GM19043 (cell line): ENCODE results near the gene LPGAT1.
A peak's percentile ranks its signal among the peaks of the same experiment; 100 is the strongest.

Experiments
- ATAC-seq: cut with Tn5 transposase; IDR thresholded peaks from one replicate; pipeline ENCODE4 v1.9.1; 2021; ENCODE audit warnings: low read depth; ENCODE audit not compliant: unreplicated experiment

The LPGAT1 gene

DNA sequence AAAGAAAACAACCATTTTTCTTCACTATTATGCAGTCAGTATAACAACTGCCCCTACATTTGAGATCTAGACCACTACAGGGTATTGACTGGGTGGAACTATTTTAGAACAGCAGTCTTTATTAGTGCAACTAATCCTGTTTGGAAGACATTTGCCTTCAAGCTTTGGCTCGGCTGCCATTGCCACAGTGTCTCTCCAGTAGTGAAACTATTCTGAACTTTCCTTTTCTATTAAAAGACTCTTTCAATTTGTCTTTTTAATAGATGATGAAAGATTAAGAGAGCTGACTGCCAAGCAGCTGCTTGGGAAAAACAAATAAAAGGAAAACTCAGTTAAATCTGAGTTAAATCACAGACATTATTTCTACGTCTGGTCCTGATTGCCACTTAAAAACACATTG is 49.3 kb downstream of the LPGAT1 start:
- ATAC-seq, result no peak

- ATAC-seq, result no peak
Measured at GRCh38 chr1:211775170-211775569, 55.4 kb downstream of the LPGAT1 start.

DNA sequence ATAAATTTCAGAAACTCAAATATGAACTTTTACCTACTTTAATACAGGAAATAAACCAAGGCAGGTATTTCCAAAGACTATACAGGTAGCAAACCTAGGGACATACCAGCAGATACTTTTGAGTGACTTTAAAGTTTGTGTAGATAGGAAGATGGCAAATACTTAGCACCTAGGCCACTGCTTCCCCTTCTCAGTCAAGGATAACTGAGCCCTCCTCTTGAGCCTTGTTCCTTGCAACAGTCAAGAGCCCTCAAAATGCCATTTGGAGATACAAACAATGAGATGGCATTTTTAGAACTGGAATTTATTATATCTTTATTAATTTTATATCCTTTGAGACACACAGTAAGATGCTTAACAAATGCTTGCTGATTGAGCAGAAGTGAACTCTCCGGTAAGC is 65.9 kb downstream of the LPGAT1 start:
- no peak for ATAC-seq

DNA sequence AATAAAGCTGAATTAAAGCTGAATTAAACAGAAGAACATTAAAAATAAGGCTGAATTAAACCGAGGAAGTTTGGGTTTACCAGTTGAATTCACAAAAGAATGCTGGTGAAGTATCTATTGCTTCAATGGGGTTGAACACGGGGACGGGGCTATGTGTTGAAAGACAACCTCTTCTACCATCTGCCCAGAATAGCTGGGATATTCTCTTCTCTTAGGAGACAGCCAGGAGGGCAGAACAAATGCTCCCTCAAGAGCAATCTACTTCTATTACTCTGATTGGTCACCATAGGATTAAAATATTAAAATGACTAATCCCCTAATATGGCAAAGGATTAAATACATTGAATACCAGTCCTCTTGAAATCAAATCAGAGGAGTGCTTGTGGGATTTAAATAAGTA is 68.4 kb downstream of the LPGAT1 start:
- no peak for ATAC-seq

DNA sequence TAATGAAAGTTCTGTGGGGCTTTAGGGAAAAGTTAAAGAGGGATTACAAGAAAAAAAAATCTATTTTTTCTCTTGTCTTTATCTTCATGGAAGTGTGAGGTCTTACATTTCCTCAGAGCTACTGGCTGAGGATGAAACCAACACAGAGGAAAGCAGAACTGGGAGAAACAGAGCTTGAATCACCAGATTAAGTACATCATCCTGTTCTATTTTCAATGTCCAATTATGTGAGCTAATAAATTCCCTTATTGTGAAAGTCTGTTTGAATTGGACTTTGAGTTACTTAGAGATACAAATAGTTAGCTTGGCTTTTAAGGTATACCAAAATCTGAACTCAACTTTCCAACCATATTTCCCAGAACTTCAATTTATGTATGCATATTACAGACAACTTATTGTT is 69.2 kb downstream of the LPGAT1 start:
- no peak for ATAC-seq

GRCh38 chr1:211756471-211757020 is 74.0 kb downstream of the LPGAT1 start:
- ATAC-seq, result no peak

GRCh38 chr1:211753649-211754251 is 76.8 kb downstream of the LPGAT1 start:
- no peak for ATAC-seq

DNA sequence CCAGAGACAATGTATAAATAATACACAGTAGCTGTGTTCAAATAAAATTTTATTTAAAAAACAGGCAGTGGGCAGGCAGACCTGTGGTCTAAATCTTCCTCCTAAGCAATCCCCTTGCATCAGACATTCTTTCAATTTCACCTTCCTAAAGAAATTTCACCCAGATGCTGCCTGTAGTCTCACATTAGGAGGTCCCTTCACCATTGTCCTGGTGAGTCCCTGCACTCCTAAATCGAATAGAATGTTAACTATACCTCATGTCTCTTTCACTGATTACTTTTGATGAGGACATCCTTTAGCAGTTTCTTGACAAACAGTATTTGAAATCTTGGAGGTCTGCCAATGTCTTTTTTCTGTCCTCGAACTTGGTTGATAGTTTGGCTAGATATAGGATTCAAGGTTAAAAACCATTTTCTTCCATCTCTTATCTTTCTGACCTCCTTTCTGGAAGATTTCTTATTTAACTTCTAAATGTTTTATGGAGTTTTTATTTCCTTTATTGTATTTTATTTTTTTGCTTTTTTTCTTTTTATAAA is 77.5 kb downstream of the LPGAT1 start:
- no peak for ATAC-seq

GRCh38 chr1:211752317-211752716 is 78.2 kb downstream of the LPGAT1 start:
- ATAC-seq, result no peak

- ATAC-seq, result no peak
Measured at GRCh38 chr1:211751438-211751837, 79.1 kb downstream of the LPGAT1 start.

- no peak for ATAC-seq
Measured at GRCh38 chr1:211750599-211750998, 80.0 kb downstream of the LPGAT1 start.

- ATAC-seq, result no peak
Measured at GRCh38 chr1:211749251-211749650, 81.3 kb downstream of the LPGAT1 start.

DNA sequence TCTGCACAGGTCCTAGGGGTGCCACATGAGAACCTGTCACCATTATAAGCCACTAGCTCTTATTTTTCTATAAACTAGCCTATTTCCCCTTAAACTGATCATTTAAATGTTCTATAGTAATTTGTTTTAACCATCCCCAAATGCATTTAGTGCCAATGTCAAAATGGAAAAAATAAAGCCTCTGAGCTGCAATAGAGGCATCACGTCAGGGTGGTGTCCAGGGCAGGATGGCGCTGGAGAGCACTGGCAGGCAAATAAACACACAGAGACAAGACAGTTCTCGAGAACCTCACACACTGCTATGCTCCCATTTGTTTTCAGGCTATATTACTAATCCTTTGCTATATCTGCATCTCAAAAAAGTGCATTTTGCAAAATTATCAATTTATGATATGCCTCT is 81.8 kb downstream of the LPGAT1 start:
- no peak for ATAC-seq

DNA sequence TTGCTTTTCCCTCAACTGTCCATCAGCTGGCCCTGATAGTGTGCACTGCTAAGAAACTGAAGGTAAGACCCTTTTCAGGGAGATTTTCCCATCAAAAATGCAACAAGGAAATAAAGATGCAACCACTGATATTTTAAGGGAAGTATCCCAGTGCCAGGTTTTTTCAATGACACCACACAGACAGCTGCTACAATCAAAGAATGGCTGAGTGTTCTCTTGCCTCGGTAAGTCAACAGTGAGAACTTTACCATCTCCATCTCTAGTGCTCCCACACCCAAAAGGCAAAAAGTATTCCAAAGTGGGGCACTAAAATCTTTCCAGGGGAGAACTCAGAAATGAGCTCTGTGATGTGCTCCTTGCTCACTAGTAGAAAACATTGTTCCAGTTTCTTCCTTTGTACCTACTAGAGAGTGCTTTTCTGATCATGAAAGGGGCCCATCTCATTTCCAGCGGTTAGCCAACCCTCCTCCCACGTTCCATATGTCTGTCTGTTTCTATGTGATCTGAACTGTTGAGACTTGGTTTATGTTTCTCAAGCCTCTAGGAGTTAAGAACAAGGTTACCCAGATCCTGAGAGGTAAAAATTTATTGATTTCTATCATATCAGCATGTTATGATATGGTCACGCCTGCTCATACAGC is 87.6 kb downstream of the LPGAT1 start:
- no peak for ATAC-seq

GRCh38 chr1:211742272-211742671 is 88.3 kb downstream of the LPGAT1 start:
- no peak for ATAC-seq

- no peak for ATAC-seq
Measured at GRCh38 chr1:211741788-211742187, 88.8 kb downstream of the LPGAT1 start.

GRCh38 chr1:211741116-211741515 is 89.4 kb downstream of the LPGAT1 start:
- no peak for ATAC-seq

GRCh38 chr1:211739671-211740411 is 90.7 kb downstream of the LPGAT1 start:
- ATAC-seq, result peak; percentile 58

DNA sequence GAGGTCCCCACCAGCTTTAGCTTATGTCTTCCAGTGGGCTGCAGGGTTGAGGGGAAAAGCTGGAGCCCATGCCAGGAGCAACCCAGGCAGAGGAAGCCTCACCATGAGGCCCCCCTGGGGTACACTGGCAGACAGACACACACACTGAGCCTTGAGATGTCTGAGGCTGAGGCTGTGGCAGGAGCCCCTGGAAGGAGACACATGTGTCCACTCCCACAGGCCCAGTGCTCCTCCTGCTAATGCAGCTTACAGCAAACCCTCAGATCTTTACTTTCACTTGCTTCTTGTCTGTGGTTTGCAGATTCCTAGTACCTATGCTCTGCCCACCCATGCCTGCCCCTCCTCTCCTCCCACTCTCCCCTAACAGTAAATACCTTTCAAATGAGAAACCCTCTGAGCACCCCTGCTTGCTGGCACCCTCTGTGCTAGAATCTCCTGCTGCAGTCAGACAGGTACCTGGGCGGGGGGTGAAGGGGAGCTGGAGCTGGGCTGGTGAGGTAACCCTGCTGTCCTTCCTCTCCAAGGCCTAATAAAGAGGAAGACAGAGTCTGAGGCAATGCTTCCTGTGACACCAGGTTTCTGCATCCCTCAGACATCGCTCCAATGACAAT is 91.8 kb downstream of the LPGAT1 start:
- no peak for ATAC-seq

DNA sequence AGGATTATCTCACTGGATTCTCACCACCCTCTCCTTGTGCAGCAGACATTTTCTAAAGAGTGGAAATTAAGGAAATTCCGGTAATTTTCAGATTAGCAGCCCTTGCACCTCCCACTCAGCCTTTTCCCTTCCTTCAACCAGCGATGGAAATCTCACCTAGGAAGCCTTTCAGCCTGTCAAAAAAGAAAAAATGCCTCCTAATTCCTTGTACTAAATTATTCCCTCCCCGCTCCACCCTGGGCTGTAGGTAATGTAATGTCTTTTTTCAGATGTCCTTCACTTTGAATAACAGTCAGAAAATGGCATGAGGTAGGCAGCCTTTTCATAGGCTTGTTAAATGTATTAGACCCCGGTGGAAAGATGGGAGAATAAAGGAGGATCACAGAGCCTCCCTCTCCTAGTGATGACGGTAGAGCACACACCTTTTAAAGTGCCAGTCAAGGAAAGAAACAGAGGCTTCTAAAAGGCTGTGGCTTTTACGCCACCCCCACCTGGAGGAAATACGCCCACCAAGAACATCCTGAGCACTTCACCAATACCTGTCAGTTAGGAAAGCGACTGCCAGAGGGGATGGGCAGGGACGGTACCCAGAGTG is 92.4 kb downstream of the LPGAT1 start:
- ATAC-seq, result no peak
